WERI-Rb-1 (cell line): Measurements from ENCODE around the gene ROBO1.

Source experiments
- DNase-seq: peaks from one replicate; pipeline ENCODE4 v3.0.0-alpha.2; 2020
- H3K27ac ChIP-seq: fragments of 250-450 bp; sonication (Bioruptor Pico); 2 replicates; pipeline ENCODE4 v1.5.1; 2020; ENCODE audit warnings: mild to moderate bottlenecking, moderate library complexity
- H3K27me3 ChIP-seq: fragments of 250-450 bp; sonication (Bioruptor Pico); 2 replicates; pipeline ENCODE4 v1.5.1; 2021; ENCODE audit warnings: mild to moderate bottlenecking, low read depth, moderate library complexity; ENCODE audit not compliant: insufficient read depth, severe bottlenecking
- H3K36me3 ChIP-seq: fragments of 250-450 bp; sonication (Bioruptor Pico); 2 replicates; pipeline ENCODE4 v1.5.1; 2020; ENCODE audit warnings: mild to moderate bottlenecking, moderate library complexity
- H3K4me3 ChIP-seq: 2 replicates; pipeline ENCODE4 v1.5.1; 2011; ENCODE audit warnings: low read depth, mild to moderate bottlenecking, control low read depth, low read length
- H3K9me3 ChIP-seq: fragments of 250-450 bp; sonication (Bioruptor Pico); 2 replicates; pipeline ENCODE4 v1.5.1; 2021; ENCODE audit warnings: mild to moderate bottlenecking, moderate library complexity; ENCODE audit not compliant: severe bottlenecking
- TF ChIP-seq, protein P1 (sequence below): IDR thresholded peaks from 2 replicates; pipeline ENCODE4 v1.5.1; 2011; ENCODE audit warnings: low read depth, mild to moderate bottlenecking, control low read depth, inconsistent platforms, low read length

ROBO1 gene

GRCh38 chr3:78734048-78734637, 1033.7 kb downstream of the ROBO1 start:
- TF ChIP-seq, protein P1, sequence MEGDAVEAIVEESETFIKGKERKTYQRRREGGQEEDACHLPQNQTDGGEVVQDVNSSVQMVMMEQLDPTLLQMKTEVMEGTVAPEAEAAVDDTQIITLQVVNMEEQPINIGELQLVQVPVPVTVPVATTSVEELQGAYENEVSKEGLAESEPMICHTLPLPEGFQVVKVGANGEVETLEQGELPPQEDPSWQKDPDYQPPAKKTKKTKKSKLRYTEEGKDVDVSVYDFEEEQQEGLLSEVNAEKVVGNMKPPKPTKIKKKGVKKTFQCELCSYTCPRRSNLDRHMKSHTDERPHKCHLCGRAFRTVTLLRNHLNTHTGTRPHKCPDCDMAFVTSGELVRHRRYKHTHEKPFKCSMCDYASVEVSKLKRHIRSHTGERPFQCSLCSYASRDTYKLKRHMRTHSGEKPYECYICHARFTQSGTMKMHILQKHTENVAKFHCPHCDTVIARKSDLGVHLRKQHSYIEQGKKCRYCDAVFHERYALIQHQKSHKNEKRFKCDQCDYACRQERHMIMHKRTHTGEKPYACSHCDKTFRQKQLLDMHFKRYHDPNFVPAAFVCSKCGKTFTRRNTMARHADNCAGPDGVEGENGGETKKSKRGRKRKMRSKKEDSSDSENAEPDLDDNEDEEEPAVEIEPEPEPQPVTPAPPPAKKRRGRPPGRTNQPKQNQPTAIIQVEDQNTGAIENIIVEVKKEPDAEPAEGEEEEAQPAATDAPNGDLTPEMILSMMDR: no peak
- DNase-seq: no peak

GRCh38 chr3:78732893-78733292, 1034.9 kb downstream of the ROBO1 start:
- no peaks in the 10 kb centered on the region for H3K36me3 ChIP-seq
- no peak overlapping the region for H3K4me3 ChIP-seq
- H3K27me3 ChIP-seq: no peaks in the 10 kb centered on the region
- TF ChIP-seq, protein P1: no peak
- H3K9me3 ChIP-seq: no peaks in the 10 kb centered on the region
- no peak for DNase-seq
- H3K27ac ChIP-seq: peak overlapping the region; percentile 87

More at GRCh38 chr3:78734048-78734637, 1033.7 kb downstream of the ROBO1 start:
- H3K4me3 ChIP-seq: no peak overlapping the region
- H3K27me3 ChIP-seq: no peaks in the 10 kb centered on the region
- no peaks in the 10 kb centered on the region for H3K9me3 ChIP-seq
- no peaks in the 10 kb centered on the region for H3K36me3 ChIP-seq
- peak overlapping the region; percentile 87 for H3K27ac ChIP-seq

- Histone ChIP-seq H3K27me3 (no peaks in the 10 kb centered on the region), H3K9me3 (no peaks in the 10 kb centered on the region), H3K27ac (peak overlapping the region; percentile 87), H3K4me3 (no peak overlapping the region), H3K36me3 (no peaks in the 10 kb centered on the region)
- no peak for DNase-seq
- TF ChIP-seq, protein P1: no peak
Observed at GRCh38 chr3:78732471-78732870, 1035.3 kb downstream of the ROBO1 start.

GRCh38 chr3:78729946-78730345, 1037.9 kb downstream of the ROBO1 start:
- no peaks in the 10 kb centered on the region for H3K27me3 ChIP-seq
- TF ChIP-seq, protein P1: no peak
- no peaks in the 10 kb centered on the region for H3K36me3 ChIP-seq
- DNase-seq: no peak
- H3K27ac ChIP-seq: peak overlapping the region; percentile 87
- no peak overlapping the region for H3K4me3 ChIP-seq
- no peaks in the 10 kb centered on the region for H3K9me3 ChIP-seq

DNA sequence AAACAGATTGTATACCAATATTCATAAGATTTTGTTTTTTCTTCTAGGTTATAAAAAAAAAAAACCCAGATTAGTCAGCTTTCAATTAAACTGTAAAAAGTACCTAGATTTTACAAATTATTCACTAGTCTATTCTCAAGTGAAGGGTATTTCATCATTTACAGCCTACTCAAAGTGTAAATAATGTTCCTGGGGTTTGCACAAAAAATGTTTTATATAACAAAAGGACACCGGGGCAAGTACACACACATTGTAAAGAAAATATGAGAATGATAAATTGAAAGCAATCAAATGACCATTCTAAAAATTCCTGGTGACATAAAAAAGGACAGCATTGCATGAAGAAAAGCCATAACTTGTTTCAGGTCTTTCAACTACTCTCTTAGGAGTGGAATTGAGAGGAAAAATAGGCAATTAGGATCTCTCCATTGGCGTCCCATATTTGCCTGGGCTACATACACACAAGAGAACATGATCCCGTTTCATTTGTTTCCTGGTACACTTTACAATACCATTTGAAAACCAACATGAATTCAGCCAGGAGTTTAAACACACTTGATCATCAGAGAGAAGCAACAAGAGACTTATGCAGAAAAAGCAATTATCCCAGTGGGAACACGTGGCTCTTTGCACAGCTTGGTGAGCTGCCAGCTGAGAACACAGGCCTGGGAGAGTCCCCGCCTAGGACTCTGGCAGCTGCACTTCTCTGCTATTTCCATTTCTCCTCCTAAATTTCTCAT, 1039.2 kb downstream of the ROBO1 start:
- H3K9me3 ChIP-seq: no peaks in the 10 kb centered on the region
- TF ChIP-seq, protein P1: no peak
- H3K36me3 ChIP-seq: no peaks in the 10 kb centered on the region
- no peak overlapping the region for H3K4me3 ChIP-seq
- peak; percentile 64 for DNase-seq
- no peaks in the 10 kb centered on the region for H3K27me3 ChIP-seq
- H3K27ac ChIP-seq: peak overlapping the region; percentile 87
